Left ventricle myocardium superior (tissue), 1 donor: Measurements from ENCODE around the gene CBFA2T2. TPM values are rescaled to one million over a fixed set of nuclear protein-coding genes. Genes with fewer than 3 reads are reported as not detected.

Experiments used
- ATAC-seq: fragments of 200-7000 bp; cut with Tn5 transposase; one replicate; pipeline ENCODE4 v1.9.1; 2020; ENCODE audit warnings: mild to moderate bottlenecking, moderate library complexity
- DNase-seq: peaks from one replicate; pipeline ENCODE4 v3.0.0-alpha.2; 2020
- intact Hi-C: fragments of 100-400 bp; cut with micrococcal nuclease; formaldehyde crosslinking; loops from one replicate; pipeline ENCODE4 v1.11.0; 2022
- total RNA-seq: library from RNA; stranded (reverse); fragmentation: NEBNext Ultra II Directional; extraction: Animal tissue kit (Norgen Biotek cat#: 25700); gene quantifications from one replicate; pipeline ENCODE4 v1.2.1, GENCODE V29; 2021
- donor health status: DM: no; HTN: yes; CAD: no; lungs with severe emphysema.

The CBFA2T2 gene
- total RNA-seq, 1 donor from 2014 or later: 10.2 TPM

DNA sequence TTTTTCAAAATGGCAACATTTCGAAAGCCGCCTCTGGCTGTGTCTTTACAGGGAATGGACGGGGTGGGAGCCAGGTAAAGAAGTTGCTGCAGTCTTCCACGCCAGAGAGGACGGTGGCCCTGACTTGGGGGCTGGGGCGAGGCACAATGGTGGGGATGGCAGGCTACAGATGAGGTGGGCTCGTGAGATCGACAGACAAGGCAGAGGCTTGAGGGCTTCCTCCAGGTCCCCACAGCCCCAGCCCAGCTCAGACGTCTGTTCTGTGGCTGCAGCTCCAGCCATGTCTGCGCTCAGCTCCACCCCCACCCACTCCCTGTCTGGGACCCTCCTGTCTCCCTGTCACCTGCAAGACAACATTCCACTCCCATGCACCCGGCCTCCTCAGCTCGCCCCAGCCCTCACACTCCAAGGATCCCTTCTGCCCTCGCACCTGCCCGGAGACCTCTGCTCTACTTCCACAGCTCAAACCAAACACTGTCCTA, 164.8 kb downstream of the CBFA2T2 start:
- DNase-seq: no peak
- intact Hi-C loops: loop anchor here (5.0 kb wide), 1 partner anchor 192 kb away; no protein-coding TSS in a partner anchor
- peak; percentile 2 for ATAC-seq

DNA sequence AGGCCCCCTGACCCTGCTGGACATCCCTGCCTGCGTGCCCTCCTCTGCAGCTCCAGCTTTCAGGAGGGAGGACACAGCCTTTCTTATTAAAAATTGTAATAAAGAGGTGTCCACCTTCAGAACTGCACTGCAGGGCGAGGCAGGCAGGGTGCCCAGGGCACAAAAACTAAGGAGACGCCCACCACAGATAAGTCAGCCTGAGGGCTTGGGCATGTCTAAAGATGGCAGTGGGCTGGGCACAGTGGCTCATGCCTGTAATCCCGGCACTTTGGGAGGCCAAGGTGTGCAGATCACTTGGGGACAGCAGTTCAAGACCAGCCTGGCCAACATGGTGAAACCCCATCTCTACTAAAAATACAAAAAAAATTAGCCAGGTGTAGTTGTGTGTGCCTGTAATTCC, 165.3 kb downstream of the CBFA2T2 start:
- intact Hi-C loops: no loop called here
- ATAC-seq (no peak), DNase-seq (no peak)

DNA sequence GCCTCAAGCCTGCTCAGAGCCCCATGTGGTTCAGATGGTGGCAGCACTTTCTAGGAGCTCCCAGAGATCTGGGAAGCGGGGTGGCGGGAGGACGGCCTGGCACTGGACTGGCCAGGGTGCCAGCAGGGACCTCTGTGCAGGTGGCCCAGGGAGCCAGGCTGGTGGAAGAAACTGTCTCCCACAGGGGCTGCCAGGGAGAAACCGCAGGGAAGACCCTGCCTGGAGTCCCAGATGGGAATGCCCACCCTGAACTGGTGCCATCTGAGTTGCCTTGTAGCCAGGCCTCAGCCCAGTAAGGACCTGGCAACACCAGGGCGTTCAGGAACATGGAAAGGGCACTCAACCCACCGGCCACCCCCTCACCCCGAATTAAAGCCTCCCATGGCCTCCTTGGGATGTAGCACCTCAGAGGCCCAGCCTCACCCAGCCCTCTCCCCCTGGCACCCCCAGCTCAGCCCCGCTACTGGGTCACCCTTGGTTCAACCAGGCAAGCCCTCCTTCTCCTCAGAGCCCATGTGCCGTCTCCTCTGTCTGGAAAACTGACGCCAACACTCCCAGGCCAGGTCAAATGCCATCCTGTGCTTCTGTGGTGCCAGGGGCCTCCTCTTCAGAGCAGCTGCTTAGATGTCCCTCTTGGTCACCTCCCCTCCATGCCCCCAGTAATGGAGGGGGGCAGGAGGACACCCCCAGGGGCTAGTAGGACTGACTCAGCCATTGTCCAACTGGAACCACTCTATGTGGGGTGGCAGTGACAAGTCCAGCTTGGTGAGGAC, 166.3 kb downstream of the CBFA2T2 start:
- DNase-seq (no peak), ATAC-seq (no peak)

DNA sequence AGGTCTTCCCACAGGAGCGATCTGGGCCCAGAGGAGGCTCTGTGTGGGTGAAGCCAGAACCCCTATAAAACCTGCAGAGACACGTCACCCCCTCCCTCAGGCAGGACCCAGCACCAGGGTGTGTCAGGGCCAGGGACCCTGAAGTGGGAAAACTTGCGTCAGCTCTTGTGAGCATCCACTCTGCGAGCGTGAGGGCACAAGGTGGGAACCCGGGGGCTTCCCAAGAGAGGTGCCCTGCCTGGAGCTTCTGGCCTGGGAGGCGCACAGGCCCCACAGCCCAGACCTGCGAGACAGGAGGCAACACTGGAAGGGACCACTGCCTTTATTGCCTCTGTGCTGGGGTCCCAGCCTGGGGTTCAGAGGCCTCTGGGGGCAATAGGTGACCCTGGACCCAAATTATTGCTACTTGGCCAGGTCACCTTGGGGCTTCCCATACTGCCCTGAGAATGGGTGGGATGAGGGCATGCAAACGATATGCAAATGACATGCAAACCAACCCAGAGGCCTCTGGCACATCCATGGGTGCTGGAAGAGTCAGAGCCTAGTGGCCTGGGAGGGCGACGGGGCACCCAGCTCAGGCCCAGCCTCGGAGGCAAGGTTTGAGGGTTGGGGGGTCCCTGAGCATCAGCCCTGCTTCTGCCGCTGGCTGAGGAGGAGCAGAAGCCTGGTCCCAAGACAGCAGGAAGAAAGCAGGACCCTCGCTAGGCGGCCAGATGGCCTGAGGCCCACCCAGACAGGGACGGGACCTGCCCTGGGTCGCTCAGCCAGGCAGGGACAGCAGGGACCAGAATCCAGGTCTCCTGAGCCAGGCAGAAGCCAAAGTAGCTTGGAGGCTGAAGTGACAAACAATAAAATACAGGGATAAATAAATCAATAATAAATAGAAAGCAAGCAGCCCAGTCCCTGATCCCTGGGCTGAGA, 167.1 kb downstream of the CBFA2T2 start:
- DNase-seq (no peak), ATAC-seq (no peak)
- intact Hi-C loops: no loop called here

More for the DNA sequence above, 166.3 kb downstream of the CBFA2T2 start:
- intact Hi-C loops: no loop called here

DNA sequence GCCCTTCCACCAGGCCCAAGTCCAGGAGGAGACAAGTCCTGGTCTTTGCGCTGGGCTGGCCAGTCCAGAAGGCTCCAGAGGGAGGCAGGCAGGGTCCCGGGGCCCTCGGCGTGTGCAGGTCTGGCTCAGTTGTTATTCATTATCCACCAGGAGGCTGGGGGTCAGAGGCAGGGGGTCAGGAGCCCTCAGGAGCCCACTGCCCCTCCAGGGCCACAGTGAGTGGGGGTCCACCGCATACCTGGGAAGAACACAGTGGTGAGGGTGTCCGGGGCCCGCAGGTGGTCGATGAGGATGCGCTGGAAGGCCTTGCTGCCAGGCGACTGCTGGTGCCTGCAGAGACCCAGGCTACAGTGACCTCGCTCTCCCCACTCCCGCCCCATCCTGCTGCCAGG, 167.8 kb downstream of the CBFA2T2 start:
- DNase-seq: no peak
- ATAC-seq: no peak
- intact Hi-C loops: no loop called here

DNA sequence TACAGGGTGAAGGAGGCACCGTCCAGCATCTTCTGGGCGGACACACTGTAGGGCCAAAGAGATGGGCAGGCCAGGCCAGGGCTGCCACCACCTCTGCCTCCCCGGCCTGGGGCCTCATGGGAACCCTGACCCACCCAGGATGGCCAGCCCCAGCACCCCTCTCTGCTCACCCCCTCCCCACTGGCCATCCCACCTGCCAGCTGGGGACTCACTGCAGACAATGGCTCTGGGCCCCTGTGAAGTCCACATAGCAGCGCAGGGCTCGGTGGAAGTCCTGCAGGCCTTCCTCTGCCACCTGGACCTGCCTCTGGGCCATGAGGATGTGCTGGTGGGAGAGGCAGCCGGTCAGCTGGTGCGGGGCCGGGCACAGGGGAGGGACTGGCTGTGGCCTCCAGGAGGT, 168.6 kb downstream of the CBFA2T2 start:
- intact Hi-C loops: no loop called here
- DNase-seq (no peak), ATAC-seq (no peak)

DNA sequence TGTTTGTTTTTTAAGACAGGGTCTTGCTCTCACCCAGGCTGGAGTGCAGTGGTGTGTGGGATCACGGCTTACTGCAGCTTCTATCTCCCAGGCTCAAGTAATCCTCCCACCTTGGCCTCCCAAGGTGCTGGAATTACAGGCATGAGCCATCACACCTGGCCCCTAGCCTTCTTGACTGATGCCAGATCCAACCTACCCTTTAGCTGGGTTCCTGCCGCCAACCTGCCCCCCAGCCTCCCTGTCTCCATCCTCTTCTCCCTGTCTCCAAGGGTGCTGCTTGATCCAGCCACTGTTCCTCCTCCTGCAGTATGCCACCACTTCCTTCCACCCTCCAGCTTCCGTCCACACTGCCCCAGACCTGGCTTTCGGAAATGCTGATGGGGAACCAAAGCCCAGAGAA, 169.0 kb downstream of the CBFA2T2 start:
- intact Hi-C loops: no loop called here
- DNase-seq: no peak
- no peak for ATAC-seq

DNA sequence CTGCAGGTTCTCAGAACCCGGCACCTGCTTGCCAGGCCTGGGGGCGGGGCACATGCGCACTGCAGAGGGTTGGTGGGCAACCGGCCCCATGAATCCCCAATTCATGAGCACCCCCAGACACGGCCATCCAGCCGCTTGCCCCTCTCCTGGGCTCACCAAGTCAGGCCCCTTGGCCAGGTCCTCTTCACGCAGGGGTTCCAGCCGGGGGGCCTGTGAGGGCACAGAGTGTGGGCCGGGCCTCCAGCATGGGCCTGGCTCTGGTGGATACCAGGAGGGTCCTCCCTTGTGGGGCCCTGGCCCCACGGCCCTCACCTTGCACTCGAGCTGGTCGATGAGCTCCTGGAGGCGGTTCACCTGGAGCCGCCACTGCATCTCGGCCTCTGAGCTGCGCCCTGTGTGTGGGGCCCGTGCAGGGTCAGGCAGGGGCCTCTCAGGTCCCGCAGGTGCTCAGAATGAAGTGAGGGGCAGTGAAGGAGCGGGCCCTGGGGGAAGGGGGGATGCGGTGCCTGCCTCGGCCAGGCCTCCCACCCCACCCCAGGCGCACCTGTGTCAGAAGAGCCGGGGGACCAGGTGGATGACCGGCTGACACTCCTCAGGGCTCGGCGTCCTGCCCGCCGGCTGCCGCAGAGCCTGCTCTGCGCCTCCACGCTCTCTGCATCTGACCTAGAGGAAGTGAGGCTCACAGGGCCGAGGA, 169.6 kb downstream of the CBFA2T2 start:
- intact Hi-C loops: no loop called here
- DNase-seq: no peak

DNA sequence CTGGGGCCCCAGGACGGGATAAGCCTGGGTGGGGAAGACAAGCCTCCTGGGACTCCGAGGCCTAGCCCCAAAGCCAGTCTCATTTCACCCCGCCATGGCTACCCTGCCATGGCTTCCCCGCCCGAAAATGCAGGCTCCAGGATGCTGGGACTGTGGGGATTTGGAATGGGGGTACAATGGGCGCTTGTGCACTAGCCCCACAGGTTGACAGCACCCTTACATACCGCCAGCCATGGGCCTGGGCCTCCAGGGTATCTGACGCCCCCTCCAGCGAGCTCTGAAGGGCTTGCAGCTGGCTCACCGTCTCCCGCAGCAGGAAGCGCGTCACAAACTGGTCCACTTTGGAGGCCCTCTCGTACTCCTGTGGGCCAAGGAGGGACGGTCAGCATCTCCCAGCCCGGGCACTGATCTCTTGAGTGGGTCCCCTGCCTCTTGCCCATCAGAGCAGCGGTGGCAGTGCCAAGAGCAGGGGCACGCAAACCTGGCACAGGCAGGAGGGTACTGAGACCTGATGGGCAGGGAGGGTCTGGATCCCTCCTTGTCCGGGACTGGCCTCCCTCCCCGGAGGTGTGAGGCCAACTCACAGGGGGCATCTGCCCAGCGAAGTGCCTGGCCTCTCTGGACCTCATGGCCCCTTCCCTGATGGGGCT, 170.3 kb downstream of the CBFA2T2 start:
- intact Hi-C loops: no loop called here
- ATAC-seq (no peak), DNase-seq (no peak)

More for the DNA sequence above, 169.6 kb downstream of the CBFA2T2 start:
- ATAC-seq: no peak

DNA sequence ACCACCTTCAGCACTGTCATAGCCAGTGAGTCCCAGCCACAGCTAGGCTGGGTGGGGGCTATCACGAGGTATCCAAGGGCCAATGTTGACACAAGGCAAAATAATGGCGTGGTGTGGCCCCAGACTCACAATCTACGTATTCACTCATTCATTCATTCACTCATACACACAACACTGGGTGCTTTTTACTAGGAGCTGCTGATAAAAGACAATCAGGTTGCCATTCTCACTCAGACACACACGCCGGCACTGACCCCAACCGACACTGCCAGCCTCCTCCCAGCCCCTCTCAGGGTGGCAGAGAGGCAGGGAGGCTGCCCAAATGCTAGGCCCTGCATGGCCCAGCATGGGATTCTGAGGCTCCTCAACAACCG, 170.8 kb downstream of the CBFA2T2 start:
- no peak for DNase-seq
- no peak for ATAC-seq
- intact Hi-C loops: no loop called here

DNA sequence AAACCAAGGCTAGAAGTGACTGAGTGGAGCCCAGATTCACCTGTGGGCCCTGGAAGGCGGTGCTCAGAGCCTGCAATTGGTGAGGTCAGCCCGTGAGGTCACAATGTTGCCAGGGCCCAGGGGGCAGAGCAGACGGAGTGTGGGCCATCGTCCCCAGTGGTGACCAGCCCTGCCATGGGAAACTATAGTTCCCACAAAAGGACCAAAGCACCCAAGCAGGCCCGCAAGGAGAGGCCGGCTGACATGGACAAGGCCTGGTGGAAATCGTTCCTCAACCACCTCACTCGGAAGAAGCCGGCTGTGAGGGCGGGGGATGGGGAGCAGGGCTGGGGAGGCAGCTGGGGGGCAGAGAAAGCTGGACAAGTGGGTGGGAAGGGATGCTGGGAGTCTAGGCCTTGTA, 172.3 kb downstream of the CBFA2T2 start, which contains the start of gene C20orf144:
Gene C20orf144, plus strand, starts transcription at position 156 of the 400 bp plus-strand sequence. Its CDS starts 19 bp downstream, at position 175.
- no peak for ATAC-seq
- no peak for DNase-seq

DNA sequence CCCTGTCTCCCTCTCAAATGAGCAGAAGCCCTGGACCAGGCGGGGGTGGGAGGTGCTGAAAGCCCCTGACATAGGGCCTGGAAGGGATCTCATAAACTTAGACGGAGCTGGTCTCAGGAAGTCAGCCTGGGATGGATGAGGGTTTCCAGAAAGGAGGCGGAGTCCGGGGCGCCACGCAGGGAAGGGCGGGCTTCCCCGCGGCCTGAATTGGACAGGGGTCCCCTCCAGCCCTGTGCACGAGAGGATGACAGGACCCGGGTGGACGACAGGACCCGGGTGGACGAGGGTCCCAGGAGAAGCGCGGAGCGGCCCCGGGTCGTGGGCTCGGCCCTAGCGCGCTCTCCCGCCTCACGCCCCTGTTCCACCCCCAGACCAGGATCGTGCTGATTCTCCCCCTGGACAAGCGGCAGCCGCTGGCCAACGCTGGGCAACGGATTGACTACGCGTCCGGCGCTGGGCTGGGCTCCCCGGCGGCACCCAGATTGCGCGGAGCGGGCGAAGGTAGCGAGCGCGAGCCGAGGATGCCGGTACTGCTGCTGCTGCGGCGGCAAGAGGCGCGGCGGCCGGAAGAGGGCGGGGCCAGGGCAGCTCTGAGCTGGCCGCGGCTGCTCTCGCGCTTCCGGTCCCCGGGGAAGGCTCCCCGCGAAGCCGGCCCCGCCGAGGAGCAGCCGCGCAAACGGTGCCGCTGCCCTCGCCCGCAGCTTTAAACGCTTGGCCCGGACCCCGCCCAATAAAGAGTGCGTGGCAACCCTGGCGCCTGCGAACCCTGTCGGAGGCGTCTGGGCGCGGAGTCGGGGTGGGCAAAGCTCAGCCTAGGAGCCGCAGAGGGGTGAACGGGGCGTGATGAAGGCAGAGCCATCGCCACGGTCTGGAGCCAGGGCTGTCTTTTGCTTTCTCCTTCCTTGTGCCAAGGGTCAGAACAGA, 173.5 kb downstream of the CBFA2T2 start:
- DNase-seq (peak; percentile 93), ATAC-seq (peak; percentile 64)
- intact Hi-C loops: no loop called here

More for the DNA sequence above, 172.3 kb downstream of the CBFA2T2 start, which contains the start of gene C20orf144:
- intact Hi-C loops: no loop called here

DNA sequence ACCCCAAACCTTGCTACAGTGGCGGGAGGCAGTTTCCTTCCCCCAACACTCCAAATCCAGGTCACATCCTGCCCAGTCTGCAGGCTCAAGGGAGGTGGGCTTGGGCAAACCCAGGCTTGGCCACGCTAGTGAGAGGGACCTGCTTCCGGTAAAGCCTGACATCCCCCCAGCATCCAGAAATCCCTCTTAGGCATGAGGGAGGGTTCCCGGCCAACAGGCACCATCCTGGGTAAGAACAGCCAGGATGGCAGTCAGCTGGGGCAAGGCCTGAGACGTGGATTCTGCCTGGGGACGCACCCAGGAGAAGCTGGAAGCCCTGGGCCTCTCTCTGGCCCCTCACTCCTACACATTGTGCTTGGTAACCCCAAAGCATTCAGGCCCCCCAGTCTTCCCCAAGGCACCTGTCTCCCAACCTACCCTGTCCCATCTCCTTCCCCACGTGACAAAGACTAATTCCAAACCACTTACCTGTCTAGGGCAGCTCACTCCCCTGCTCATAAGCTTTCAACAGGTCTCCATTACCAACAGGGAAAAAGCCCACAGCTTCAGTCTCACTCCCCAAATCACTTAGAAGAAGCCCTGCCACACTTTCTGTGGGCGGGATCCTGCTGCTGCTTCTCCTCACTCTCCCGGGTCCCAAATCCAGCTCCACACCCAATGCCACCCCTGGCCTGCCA, 174.3 kb downstream of the CBFA2T2 start:
- DNase-seq (no peak), ATAC-seq (no peak)
- intact Hi-C loops: no loop called here

DNA sequence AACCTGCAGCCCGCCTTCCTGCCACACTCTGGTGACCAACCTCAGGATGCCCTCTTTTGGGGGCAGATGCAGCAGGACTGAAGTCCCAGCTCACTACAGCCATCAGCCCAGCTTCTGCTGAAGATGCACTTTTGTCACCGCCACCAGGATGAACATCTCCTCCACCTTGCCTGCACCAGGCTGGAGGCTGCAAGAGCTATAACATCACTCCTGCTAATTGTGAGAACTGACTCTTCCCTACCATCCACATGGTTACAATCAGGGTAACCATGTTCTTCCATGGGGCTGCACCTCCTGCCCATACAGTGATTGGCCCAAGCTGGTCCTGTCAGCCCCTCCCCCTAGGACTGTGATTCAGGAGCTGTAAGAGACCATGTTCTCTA, 174.9 kb downstream of the CBFA2T2 start:
- intact Hi-C loops: no loop called here
- DNase-seq (no peak), ATAC-seq (no peak)

DNA sequence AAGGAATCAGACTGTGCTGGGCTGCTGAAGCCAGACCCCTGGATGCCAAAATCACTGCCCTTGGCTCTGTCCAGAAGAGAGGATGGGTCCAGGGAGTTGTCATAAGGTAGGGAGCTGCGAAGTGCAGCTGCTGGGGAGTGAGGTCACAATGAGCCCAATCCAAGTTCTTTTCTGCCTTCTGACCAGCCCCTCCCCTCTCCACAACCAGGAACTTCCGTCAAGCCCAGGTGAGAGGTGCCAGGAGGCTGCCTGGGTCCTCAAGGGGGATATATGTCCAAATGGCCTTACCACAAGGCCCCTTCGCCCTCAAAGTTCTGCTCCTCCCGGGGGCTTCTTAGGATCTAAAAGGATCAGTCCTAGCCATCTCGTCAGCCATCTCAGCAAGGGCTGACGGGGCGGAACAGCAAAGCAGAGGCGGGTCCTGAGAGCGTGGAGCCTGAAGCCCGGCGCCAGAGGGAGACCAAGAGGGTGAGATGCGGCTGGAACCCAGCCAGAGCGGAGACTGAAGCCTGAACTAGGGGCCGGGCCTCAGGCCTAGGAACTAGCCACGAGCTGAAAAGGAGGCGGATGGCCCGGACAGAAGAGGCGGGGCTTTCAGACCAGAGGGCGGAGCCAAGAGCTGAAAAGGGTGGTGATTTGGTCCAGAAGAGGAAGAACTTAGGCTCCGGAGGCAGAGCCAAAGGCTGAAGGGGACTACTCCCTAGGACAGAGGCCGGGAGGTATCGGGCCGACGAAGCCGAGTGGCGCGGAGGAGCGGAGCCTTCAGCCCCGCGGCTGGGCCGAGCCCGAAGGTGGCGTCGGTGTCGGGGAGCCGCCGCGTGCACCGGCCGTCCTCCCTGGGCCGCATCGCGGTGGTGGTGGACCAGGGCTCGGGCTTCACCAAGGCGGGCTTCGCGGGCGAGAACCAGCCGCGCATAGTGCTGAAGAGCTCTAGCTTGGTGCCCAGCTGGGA, 176.7 kb downstream of the CBFA2T2 start, which contains the start of gene ACTL10:
Gene ACTL10, plus strand, starts transcription at position 651 of the 952 bp plus-strand sequence. CDS start 555 bp downstream, outside the sequence.
- intact Hi-C loops: no loop called here
- DNase-seq (peak; percentile 99), ATAC-seq (peak; percentile 74)

DNA sequence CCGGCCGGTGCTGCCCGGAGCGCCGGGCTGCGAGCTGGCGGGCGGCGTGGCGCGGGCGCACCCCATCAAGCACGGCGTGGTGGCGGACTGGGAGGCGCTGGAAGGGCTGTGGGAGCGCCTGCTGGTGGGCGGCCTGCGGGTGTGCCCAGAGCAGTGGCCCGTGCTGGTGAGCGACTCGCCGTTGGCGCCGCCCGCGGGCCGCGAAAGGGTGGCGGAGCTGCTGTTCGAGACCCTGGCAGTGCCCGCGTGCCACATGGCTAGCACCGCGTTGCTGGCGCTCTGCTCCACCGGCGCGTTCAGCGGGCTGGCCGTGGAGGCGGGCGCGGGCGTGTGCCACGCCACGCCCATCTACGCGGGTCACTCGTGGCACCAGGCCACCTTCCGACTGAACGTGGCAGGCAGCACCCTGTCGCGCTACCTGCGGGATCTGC, 177.4 kb downstream of the CBFA2T2 start:
- DNase-seq (peak; percentile 77), ATAC-seq (peak; percentile 16)
- intact Hi-C loops: no loop called here
